Ishikawa (cell line): Measurements from ENCODE around the gene IQSEC3.

Experiments used
- CEBPB ChIP-seq: IDR thresholded peaks from 2 replicates; pipeline ENCODE4 v1.6.1; 2012
- CREB1 ChIP-seq: IDR thresholded peaks from 2 replicates; pipeline ENCODE4 v1.6.1; 2012; ENCODE audit warnings: low read depth
- EGR1 ChIP-seq: IDR thresholded peaks from 2 replicates; pipeline ENCODE4 v1.6.1; 2012
- EP300 ChIP-seq: IDR thresholded peaks from 2 replicates; pipeline ENCODE4 v1.6.1; 2012; ENCODE audit warnings: borderline replicate concordance
- FOXM1 ChIP-seq: IDR thresholded peaks from 2 replicates; pipeline ENCODE4 v1.6.1; 2012; ENCODE audit warnings: low read depth, borderline replicate concordance
- MAX ChIP-seq: IDR thresholded peaks from 2 replicates; pipeline ENCODE4 v1.6.1; 2012
- NFIC ChIP-seq: IDR thresholded peaks from 2 replicates; pipeline ENCODE4 v1.6.1; 2012
- RAD21 ChIP-seq: IDR thresholded peaks from 2 replicates; pipeline ENCODE4 v1.6.1; 2012; ENCODE audit warnings: low read depth
- REST ChIP-seq: IDR thresholded peaks from 2 replicates; pipeline ENCODE4 v1.6.1; 2012; ENCODE audit warnings: low read depth, mild to moderate bottlenecking
- TAF1 ChIP-seq: IDR thresholded peaks from 2 replicates; pipeline ENCODE4 v1.6.1; 2012; ENCODE audit warnings: low read depth, mild to moderate bottlenecking
- TCF12 ChIP-seq: IDR thresholded peaks from 2 replicates; pipeline ENCODE4 v1.6.1; 2012; ENCODE audit warnings: low read depth
- TEAD4 ChIP-seq: IDR thresholded peaks from 2 replicates; pipeline ENCODE4 v1.6.1; 2012
- USF1 ChIP-seq: IDR thresholded peaks from 2 replicates; pipeline ENCODE4 v1.6.1; 2012
- YY1 ChIP-seq: IDR thresholded peaks from 2 replicates; pipeline ENCODE4 v1.6.1; 2012; ENCODE audit warnings: low read depth
- ZBTB7A ChIP-seq: IDR thresholded peaks from 2 replicates; pipeline ENCODE4 v1.6.1; 2012; ENCODE audit warnings: low read depth

Gene IQSEC3

GRCh38 chr12:109446-109845 is 42.9 kb downstream of the IQSEC3 start:
- TF ChIP-seq REST (no peak), TCF12 (no peak), TEAD4 (no peak), RAD21 (no peak), EP300 (no peak), EGR1 (no peak), YY1 (no peak), CREB1 (no peak), USF1 (no peak), TAF1 (no peak), CEBPB (no peak), NFIC (no peak), MAX (no peak), FOXM1 (no peak), ZBTB7A (no peak)

- no peak for TF ChIP-seq CREB1
- no peak for TF ChIP-seq EGR1
- no peak for TF ChIP-seq EP300
- no peak for TF ChIP-seq YY1
- TF ChIP-seq ZBTB7A: no peak
- TF ChIP-seq MAX: no peak
- TF ChIP-seq REST: no peak
- TF ChIP-seq CEBPB: no peak
- TF ChIP-seq USF1: no peak
- no peak for TF ChIP-seq RAD21
- no peak for TF ChIP-seq NFIC
- TF ChIP-seq FOXM1: no peak
- TF ChIP-seq TAF1: no peak
- no peak for TF ChIP-seq TCF12
- TF ChIP-seq TEAD4: no peak
These were observed 43.3 kb downstream of the IQSEC3 start for GRCh38 chr12:109872-110271.

- TF ChIP-seq YY1 (no peak), CEBPB (no peak), EP300 (no peak), MAX (no peak), TEAD4 (no peak), EGR1 (no peak), TCF12 (no peak), TAF1 (no peak), RAD21 (no peak), NFIC (no peak), REST (no peak), CREB1 (no peak), FOXM1 (no peak), USF1 (no peak), ZBTB7A (no peak)
These were observed 45.3 kb downstream of the IQSEC3 start for GRCh38 chr12:111699-112493.
